ENCODE results near the gene ABCG8.

The ABCG8 gene

DNA sequence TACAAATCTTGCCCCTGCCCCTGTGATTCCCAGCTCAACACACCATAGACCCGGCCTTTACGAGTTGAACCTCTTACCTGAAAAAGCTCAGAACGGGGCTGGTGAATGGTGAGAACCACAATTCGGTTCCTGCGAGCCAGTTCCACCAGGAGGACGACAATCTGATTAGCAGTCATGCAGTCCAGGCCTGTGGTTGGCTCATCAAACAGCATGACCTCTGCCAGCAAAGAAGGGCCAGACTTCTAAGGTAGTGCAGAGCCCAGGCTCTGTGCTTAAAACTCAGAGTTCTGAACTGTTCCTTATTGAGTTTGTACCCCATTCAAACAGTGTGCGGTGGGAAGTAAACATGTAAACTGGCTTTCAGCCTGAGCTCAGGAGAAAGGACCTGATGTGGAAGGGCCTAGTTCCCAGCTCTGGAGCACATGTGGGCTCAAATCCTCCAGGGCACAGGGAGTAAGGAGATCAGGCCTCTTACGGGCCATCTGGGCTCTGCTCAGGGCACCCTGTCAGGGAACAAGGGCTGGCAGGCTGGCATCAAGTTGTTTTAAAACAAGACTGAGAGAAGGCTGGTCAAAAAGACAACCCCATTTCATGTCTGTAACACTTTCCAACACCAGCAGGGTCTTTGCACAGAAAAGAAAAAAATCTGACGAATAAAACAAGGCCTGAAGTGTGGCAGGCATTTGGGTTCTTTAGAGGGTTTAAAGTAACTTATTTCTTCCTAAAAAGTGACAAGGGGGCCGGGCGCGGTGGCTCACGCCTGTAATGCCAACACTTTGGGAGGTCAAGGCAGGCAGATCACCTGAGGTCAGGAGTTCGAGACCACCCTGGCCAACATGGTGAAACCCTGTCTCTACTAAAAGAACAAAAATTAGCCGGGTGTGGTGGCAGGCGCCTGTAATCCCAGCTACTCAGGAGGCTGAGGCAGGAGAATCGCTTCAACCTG lies 12.2 kb upstream of the ABCG8 start:
- FAIRE-seq, result no peak

DNA sequence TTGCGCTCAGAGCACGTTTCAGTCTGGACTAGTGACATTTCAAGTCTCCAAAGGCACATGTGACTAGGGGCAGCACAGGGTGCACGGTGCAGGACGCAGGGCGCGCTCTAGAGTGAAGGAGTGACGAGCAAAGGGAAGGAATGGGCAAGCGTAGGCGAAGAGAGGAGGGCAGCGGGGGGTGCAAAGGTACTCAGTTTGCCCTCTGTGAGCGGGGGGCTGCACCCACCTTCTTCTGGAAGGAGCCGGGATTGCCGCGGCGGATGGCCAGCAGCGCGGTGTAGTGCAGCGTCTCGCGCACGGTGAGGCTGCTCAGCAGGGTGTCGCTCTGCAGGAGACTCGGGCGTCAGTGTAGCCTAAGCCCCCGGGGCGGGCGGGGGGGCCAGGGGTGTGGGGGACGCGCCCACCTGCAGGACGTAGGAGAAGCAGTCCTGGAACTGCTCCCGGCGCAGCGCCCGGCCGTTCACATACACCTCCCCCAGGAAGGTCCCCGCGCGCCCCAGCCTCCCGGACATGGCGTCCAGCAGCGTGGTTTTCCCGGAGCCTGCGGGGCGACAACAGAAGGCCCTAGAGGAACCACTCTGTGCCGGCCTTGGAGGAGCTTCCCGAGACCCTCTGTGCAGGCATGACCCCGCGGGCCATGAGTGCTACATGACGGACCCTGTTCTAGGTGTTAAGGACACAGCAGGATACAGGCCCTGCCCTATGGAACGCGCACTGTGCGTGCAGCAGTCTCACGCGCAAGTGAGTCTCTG lies 7.1 kb upstream of the ABCG8 start:
- no peak for FAIRE-seq

GRCh38 chr2:43832457-43832856 lies 6.3 kb upstream of the ABCG8 start:
- FAIRE-seq, result no peak

- no peak for FAIRE-seq
Measured at GRCh38 chr2:43837033-43837432, 1.7 kb upstream of the ABCG8 start.

DNA sequence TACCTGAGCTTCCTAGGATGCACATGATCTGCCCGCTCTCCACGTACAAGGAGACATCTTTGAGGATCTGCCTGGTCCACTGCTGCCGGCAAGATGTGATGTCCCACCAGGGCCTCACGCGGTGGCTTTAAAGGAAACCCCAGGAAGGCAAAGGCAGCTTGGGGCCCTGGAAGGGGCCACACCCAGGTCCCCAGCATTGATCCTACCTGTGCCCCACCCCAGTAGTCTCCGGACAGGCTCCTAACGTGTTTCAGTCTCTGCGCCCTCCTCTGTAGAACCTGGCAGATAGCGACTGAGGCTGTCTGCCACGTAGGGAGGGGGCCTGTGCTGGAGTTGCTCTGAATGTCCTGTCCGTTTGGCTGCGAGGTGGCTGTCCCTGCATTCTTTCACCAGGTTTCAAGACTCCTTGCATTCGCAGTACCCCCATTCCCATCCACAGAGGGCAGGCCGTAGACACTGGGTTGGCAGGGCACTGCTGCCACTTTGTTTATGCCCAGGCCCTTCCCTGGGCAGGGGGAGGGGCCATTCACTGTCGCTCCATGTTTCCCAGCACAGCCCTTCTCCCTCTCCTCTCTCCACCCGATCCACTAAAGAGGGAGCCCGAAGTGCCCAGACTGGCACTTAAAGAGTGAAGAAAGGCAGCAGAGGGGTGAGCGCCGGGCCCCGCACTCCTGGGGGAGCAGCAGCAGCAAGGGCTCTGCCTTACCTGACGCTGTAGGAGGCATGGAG lies 776 bp upstream of the ABCG8 start:
- no peak for FAIRE-seq

DNA sequence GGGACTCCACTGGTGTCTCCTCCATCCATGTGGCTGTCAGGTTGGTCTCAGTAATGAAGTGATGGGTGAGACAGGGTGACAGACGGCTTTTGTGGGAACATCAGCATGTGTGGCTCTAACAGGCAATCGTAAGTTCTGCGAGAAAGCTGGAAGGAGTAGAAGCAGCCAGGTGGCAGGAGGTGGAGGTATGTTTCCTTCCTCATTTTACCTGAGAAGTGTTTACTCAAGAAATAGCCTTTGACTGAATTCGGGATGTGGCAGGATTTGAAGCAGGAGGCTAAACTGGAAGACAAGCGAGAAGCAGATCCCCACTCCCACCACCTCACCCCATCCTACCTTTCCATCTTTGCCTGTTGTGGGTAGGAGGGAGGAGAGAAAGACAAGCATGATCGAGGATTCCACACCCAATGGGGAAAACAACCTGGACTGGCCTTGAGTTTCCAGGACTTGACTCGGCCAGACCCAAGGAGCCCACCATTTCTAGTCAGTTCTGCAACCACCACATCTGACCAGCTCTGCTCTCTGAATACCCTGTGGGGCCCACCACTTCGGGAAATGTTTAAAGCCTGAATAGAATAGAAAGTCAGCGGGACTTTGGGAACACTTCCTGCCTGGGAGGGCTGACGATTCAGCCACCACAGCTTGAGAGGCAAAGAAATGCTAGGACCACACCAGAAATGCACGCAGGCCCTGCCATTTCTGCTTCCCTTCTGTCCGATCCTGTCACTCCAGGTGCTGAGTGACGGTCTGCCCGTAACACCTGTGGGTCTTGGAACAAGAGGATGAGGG lies 1.2 kb downstream of the ABCG8 start:
- FAIRE-seq, result no peak

- no peak for FAIRE-seq
Measured at GRCh38 chr2:43840965-43841364, 2.2 kb downstream of the ABCG8 start.

- no peak for FAIRE-seq
Measured at GRCh38 chr2:43841949-43842865, 3.4 kb downstream of the ABCG8 start.

DNA sequence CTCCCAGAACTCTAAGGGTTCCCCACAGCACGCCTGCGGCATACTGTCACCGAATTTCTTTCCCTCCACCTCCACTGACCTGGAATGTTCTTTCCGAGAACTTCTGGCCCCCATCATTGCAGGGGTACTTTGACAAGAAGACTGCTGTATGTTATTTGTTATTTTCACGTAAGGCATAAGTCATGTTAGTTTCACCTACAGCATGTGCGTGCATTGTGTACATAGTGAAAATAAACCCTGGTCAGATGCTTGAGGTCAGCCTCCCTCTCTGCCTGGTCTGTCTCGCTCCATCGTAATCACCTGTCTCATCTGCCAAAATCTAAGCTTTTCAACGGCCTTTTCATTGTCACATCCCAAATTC lies 4.1 kb downstream of the ABCG8 start:
- no peak for FAIRE-seq

- FAIRE-seq, result no peak
Measured at GRCh38 chr2:43845181-43845580, 6.4 kb downstream of the ABCG8 start.

DNA sequence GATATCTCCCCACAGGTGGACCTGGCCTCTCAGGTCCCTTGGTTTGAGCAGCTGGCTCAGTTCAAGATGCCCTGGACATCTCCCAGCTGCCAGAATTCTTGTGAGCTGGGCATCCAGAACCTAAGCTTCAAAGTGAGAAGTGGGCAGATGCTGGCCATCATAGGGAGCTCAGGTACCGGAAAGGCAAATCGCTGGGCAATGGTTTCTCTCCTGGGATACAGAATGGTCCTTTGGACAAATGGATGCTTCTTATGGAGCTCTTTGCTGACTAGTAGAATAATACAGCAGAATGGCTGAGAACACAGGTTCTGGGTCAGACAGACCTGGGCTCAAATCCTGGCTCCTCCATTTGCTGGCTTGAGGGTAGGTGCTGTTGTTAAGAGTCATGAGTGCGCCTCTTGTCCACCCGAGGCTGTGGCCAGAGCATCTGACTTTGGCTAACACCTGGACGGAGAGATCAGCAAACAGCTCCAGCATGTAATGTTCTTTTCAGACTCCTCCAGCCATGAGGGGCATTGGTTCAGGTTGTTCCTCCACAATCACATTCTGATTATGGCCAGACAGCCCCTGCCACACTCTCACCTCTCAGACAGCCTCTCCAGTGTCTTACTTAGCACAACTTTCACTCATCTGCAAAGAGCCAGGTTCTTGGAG lies 7.5 kb downstream of the ABCG8 start:
- no peak for FAIRE-seq

GRCh38 chr2:43848214-43848613 lies 9.4 kb downstream of the ABCG8 start:
- no peak for FAIRE-seq

DNA sequence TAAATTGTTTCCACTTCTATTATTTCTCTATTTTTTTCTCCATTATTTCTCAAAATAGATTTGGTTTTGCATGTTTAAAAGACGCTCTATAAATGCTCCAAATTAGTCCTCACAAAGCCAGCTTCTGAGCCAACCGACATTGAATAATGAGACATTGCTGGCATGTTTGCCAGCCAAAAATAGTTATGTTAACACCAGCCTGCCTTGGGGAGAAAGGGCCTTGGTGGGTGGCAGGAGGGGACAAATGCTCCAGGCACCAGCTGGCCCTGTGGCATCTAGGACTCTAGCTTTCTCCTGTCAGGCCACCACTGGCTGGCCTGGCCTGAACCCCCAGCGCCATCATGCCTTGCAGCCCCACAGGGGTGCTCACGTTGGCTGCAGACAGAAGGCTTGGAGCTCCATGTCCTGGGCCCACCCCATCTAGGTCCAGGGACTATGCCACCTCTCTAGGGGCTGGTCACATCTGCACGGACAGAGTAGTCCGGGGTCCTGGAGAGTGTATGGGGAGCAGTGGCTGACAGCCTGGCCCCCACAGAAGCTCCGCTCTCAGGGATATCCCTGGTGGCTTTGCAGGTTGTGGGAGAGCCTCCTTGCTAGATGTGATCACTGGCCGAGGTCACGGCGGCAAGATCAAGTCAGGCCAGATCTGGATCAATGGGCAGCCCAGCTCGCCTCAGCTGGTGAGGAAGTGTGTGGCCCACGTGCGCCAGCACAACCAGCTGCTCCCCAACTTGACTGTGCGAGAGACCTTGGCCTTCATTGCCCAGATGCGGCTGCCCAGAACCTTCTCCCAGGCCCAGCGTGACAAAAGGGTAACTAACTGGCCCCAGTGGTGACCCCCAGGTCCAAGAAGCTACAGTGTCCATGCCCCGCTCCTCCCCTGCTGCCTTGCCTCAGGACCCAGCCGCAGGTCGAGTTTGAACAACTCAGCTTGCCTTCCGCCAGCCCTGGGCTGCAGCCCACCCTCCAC lies 12.5 kb downstream of the ABCG8 start:
- no peak for FAIRE-seq

DNA sequence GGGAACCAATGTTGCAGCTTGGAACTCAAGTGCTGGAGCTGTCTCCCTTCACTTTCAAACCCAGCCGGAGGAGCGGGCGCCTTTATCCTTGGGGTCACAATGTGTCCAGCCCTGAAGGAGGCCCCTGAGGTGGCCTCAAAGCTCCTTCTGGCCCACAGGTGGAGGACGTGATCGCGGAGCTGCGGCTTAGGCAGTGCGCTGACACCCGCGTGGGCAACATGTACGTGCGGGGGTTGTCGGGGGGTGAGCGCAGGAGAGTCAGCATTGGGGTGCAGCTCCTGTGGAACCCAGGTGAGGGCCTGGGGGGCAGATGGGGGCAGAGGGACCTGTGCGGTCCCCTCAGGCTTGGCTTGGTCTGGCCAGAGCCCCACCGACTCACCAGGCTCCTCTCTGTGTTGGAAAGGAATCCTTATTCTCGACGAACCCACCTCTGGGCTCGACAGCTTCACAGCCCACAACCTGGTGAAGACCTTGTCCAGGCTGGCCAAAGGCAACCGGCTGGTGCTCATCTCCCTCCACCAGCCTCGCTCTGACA lies 13.5 kb downstream of the ABCG8 start:
- no peak for FAIRE-seq

DNA sequence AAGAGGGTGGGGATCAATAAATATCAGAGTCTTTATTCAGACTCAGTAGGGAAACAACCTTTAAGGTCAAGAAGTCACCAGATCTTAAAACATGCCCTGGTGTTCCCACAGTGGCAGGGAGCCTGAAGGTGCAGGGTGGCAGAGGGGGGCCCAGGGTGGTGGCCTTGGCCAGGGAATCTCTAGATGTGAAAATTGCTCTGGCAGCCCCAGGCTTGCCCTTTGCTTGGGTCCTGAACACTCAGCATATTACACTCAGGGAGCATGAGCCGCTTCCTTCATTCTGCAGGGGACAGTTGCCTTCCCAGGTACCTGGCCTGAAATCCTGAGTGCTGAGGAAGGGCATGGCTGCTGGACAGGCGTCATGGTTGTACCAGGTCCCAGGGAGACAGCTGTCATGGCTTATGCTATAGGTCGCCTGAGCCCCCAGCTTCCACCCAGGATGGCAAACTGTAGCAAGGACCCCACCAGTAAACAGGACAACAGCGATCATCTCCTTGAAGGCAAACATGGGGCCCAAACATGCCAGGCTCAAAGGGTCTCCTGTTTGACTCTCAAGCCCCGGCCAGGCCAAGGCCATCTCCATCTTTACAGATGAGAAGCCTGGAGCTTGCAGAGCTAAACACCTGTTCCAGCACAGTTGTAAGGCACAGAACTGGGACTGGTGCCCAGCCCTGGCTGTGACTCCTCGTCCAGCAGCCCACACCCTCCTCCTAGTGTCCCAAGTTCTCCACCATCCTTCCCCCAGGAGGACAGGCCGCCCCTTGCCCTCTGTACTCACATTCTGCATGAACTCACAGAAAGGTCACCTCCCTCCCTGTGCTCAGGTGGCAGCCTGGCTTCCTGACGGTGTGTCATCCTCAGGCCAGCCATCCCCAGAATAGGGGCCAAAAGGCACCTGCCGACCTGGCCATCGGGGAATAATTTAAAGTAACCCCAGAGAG lies 14.6 kb downstream of the ABCG8 start:
- no peak for FAIRE-seq

- no peak for FAIRE-seq
Measured at GRCh38 chr2:43854671-43855070, 15.9 kb downstream of the ABCG8 start.

DNA sequence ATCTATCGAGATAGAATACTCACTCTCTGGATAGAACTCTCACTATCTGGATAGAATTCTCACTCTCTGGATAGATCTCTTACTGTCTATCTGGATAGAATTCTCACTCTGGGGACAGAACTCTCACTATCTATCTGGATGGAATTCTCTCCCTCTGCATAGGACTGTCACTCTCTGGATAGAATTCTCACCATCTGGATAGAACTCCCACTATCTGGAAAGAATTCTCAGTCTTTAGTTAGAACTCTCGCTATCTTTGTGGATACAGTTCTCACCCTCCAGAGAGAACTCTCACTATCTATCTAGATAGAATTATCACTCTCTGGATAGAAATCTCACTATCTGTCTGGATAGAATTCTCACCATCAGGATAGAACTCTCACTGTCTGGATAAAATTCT lies 16.5 kb downstream of the ABCG8 start:
- FAIRE-seq, result no peak

GRCh38 chr2:43872151-43872550 lies 33.4 kb downstream of the ABCG8 start:
- no peak for FAIRE-seq
